CD4-positive, alpha-beta T cell treated with Interleukin-6 at 100 ng/mL for 8 hours (primary cell): ENCODE measurements around the gene PDLIM7.

Experiments used
- DNase-seq: peaks from one replicate; pipeline ENCODE4 v3.0.0-alpha.2; 2020; ENCODE audit warnings: mixed read lengths, low spot score

The PDLIM7 gene

DNA sequence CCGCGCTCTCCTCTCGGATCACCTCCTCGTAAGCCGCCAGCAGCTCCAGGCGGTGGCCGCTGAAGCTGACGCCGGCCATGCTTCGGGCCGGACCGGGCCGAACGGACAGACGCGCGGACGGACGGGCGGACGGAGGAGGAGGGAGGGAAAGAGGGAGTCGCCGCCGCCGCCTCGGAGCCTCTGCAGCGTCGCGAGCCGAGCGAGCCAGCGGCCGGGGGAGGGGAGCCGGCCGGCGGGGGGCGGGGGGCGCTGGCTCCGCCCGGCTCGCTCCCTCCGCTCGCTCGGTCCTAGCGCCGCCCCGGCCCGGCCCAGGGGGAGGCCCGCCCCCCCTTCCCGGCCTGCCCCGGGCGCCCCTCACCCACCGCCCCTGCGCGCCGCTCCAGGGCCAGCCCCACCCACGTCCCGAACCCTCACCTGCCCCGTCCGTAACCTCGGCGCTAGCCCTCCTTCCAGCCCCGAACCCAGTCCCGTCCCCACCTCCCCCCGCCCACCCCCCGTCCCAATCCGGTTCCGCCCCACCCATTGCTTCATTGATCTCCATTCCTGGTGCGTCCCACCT is 23.9 kb downstream of the PDLIM7 start, which contains the start of gene DBN1:
Gene DBN1, minus strand, starts transcription at position 192 of the 559 bp plus-strand sequence. Its CDS starts 113 bp downstream, at position 79.
- DNase-seq: no peak

DNA sequence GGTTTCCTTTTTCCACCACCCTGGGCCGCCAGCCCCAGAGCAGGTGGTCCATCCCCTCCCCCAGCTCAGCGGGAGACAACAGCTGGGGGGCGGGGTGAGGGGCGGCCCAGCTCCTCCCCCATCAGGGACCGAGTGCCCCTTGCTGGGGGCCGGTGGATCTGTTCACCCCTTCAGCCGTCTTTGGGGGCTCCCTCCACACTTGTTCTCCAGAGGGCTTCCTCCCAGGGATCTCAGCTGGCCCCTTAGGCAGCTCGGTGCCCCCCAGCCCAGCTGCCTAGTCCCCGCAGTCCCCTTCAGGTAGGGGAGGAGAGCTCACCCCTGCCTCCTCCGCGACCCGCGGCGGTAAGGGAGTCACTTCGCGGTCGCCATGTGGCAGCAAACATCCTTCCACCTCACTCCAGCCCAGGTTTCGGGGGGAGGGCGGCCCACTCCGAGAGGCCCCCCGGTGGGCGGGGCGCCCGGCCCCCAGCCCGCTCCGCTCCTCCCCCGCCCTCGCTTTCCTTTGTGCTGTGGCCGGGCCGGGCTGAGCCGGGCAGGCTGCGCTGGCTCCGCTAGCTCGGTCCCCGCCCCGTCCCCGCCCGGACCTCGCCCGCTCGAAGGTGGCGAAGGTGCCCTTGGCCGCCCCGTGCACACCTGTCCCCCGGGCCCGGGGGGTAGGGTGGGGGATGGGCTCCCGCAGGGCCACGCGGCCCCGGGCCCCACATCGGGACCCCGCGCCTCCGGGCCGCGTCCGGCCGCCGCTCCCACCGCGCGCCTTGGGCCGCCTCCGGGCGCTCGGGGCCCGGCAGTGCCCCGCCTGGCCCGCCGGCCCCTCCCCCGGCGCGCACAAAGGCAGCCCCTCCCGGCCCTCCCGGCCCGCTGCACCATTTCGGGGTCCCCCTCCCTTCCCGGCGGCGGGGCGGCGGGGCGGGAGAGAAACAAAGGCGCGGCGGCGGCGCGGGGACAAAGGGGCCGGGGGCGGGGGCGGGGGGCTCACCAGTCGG is 24.7 kb downstream of the PDLIM7 start:
- DNase-seq: peak; percentile 31

DNA sequence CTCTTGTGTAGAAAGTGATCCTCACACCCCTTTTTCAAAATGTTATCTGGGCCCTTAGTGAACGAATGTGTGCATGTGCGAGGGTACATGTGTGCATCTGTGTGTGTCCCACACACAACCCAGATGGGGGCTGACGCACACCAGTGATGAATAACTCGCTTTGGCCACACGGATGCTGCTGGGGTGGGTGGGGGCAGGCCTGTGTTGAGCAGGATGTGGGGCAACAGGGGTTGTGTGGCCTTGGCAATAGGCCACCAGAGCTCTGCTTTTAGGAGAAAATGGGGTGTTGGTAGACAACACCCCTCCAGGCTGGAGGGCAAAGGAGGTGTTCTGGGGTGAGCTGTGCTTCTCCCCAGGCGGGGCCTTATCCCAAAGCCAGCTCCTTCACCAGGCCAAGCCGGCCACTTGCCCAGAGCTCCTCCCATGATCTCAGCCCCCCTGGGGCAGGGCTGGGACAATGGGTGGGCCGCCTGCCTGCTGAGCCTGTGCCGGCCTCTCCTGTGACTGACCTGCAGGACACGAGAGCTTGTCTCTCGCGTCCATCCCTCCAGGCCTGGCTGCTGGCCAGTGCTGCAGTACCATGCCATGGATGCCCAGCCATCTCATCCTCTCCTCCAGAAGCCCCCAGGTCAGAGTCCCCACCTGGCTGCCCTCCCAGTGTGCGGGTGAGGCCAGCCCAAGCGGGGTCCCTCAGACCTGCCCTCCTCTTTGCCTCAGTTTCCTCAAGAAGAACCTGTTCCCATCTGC is 25.6 kb downstream of the PDLIM7 start:
- no peak for DNase-seq

DNA sequence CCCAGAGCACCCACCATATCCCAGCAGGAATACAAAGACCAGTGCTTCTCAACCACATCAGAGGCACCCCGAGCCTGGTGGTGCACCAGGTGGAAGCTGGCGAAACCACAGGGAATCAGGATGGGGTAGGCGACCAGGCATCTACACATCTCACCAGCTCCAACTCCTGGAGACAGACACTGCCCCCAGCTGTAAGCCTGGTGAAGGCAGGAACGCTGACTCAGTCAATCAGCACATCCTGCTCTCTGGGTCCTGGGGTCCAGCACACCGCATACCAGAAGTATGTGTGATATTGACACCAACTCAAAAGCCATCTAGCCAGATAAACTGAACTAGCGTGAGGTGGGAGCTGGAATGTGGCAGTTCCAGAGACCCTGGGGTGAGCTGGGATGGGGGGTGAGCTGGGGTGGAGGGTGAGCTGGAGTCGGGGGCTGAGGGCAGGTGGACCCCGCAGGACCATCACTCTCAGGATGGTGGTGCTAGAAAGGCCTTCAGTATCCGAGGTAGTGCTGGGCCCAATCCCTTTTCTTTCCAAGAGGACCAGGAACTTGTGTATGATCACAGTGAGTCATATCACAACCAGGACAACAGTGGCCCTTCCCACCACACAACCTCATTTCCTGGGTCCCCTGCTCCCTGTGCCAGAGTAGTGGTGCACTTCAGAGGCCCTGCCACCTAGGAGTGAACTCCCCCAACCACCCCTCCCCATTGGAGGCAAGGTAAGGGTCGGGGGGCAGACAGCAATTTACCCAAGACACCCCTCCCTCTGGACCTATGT is 26.5 kb downstream of the PDLIM7 start:
- DNase-seq: no peak

DNA sequence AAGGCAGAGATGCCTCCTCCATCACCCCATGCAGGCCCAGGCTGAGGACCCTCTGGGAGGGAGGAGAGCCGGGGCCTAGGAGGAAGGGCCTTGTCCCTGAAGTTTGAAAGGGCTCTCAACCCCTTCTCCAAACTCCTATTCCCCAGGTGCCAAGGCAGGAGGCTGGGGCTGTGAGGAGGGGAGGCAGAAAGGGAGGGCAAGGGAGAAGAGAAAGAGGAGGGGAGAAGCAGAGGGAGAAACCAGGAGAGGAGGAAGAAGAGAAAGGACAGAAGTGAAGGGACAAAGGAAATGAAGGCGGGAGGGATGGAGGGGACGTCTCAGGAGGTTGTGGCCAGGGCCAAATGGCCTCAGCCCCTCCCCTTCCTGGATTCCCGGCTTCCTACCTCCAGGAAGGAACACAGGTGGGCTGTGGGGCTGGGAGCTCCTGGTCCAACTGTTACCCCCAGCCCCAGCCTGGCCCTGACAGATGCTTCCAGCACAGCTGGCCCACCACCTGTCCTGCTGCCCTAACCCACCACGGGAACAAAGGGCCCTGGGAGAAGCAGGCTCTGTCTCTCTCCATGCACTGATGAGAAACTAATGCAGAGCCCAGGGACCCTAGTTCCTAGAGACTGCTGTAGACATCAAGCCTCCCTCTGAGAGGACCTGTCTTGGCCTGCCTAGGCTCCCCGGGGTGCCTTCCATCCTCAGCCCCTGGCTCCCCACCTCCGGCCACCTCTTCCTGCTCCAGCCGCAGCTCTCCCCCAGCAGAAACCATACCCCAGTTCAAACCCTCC is 27.5 kb downstream of the PDLIM7 start:
- DNase-seq: no peak

DNA sequence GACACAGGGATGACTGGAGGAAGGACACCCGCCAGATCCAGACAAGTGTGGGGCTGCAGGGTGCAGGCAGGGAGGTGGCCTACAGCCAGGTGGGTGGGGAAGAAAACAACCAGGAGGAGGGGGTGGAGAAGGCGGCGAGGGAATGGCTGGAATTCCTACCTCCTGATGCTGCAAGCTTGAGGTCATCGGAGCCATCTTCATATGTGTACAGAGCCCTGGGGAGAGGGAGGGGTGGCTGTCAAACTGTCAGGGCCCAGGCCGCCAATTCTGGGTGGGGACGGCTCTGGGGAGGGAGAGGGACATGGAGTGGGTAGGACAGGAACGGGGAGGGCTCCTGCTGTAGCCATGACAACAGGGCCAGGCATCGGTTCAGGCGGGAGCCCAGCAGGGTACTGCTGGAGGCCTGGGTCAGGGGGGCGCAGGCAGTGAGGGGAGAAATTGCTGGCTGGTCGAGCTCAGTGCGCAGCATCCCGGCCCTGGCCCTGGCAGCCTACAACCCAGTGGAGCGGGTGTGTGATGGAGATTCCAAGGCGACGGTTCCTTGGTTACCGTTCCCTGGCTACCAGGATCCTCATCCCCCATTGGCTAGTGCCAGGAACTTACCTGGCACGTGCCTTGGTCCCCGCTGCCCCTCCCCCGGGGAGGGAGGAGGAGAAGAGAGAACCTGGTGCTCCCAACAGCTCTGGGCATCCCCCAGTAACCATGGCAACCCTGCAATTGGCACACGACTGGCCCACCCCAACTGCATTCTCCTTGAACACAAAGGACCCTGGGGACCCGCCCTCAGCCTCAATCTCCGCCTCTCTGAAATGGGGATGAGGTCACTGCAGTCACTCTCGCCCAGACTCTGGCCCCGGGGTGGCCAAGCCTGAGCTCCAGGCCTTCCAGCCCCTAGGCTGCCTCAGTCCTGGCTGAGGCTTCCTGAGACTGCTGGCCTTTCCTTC is 28.4 kb downstream of the PDLIM7 start:
- DNase-seq: no peak

DNA sequence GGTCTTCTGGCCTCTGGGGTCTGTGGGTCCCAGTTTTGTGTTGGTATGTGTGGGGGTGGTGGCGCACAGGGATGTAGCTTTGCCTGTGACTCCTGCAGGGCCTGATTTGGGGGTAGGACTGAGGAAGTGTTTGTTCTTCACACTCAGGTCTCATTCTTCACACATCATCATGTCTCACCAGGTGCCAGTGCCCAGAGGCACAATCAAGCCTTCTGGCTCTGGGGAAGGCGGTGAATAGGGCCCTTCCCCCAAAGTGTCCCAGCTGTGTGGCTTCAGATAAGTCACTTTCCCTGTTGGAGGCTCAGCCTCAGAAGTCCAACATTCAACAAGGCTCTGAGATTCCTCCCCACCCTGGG is 29.1 kb downstream of the PDLIM7 start:
- DNase-seq: no peak

DNA sequence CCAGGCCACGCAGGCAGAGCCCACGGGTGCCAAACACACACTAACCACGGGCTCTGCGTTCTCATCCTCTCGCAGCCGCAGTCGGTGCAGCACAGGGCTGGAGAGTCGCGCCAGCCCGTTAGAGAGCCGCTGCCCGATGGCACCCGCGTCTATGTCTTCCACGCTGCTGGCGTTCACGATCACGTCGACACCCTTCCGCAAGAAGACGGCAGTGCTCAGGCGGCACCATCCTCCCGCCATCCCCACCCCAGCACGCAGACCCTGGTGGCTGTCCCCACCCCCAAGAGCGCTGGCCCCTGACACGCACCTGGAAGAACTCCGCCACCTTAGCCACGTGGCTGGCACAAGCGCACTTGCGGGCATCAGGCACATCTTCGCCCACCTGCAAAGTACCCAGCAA is 30.0 kb downstream of the PDLIM7 start:
- DNase-seq: no peak

DNA sequence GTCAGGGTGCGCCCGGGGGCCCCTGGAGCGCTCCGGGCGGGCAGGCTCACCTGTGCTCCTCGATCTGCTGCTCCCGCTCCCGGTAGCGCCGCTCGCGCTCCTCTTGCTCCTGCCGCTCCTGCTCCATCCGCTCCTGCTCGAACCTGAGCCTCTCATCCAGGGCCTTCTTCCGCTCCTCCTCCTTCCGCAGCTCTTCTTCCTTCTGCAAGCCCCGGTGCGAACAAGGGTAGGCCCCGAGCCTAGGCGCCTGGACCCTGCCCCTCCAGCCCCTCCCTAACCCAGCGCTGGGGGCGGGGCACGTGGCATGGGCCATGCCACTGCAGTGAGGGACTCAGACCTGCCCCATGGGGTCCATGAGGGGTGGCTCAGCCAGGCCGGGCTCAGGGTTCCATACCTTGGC is 30.5 kb downstream of the PDLIM7 start:
- no peak for DNase-seq

DNA sequence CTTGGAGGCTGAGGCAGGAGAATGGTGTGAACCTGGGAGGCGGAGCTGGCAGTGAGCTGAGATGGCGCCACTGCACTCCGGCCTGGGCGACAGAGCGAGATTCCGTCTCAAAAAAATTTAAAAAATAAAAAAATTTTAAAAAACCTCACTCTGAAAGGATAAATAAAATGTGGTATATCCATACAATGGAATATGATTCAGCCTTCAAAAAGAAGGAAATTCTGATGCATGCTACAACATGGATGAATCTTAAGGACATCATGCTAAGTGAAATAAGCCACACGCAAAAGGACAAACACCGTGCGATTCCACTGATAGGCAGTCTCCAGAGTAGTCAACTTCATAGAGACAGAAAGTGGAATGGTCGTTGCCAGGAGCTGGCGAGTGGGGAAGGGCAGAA is 32.4 kb downstream of the PDLIM7 start:
- no peak for DNase-seq

DNA sequence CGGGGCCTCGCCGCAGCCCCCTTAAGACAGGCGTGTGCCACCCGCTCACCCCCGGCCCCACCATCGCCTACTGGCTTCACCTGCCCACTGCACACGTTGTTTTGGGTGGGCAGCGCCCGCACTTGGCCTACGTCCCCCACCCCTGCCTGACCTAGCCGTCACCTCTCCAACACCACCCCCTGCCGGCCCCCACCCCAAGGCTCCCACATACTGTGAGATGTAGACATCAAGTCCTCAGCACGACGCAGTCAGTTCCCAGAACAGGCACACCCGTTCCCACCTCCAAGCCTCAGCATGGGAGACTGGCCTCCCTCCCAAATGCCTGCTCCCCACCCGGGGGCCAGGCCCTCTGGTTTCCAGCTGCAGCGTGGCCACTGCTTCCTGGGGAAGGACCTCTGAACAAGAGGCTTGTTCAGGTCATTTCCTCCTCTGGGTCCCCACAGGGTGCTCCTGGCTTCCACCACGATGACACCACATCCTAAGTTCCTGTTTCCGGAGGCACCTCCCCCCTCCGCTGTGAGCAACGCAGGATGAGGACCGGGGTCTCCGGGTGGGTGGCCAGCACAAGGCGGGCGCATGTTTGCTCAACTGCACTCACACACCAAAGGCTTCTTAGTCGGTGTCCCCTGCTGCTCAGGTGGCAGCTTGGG is 35.3 kb downstream of the PDLIM7 start:
- no peak for DNase-seq

DNA sequence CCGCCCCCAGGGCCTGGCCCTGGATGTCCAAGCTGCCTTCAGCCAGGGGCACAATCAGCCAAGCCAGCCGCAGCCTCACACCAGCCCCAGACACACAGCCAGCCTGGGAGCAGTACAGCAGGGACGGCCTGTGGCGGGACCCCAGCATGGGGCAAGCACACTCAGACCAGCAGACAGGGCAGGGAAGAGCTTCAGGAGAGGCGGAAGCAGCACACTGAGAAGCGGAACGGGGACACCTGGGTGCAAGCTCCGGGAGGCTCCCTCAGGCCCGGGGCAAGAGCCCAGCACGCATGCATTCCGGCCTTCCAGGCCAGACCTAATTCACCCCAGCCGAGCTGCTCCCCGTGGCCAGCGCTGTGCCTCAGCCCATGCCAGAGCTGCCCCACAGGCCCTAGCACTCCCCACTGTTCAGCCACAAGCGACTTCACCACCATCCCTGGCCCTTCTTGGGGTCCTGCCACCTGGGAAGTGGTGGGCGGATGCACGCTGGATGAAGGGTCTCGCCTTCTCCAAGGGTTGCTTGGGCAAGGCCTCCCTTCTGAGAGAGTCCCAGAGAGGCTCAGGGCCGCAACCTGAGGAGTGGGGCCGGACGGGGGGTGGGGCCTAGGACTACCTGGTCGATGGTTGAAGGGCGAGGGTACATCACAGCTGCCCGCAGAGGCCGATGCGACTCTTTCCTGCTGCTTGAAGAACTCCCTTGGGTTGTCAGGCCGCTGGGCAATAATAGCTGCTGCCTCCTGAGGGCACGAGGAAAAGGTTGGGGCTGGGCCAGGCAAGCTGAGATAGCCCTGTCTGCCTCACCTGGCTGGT is 37.4 kb downstream of the PDLIM7 start:
- DNase-seq: no peak

DNA sequence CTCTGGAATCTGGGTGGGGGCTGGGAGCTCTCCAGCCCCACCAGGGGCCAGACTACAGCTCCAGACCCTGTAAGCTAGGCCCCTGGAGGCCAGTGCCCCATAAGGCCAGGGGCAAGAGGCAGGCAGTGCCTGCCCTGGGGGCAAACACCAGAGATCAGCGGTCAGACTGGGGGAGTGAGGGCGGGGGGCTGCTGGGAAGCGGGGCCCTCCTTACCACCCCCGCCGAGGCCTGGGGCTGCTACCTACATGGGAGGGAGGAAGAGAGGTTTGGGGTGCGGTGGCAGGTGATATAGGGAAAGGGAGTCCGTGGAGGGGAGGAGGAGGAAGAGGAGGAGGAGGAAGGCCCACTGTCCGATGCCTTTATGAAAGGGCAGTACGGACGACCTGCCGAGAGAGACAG is 38.0 kb downstream of the PDLIM7 start:
- no peak for DNase-seq

DNA sequence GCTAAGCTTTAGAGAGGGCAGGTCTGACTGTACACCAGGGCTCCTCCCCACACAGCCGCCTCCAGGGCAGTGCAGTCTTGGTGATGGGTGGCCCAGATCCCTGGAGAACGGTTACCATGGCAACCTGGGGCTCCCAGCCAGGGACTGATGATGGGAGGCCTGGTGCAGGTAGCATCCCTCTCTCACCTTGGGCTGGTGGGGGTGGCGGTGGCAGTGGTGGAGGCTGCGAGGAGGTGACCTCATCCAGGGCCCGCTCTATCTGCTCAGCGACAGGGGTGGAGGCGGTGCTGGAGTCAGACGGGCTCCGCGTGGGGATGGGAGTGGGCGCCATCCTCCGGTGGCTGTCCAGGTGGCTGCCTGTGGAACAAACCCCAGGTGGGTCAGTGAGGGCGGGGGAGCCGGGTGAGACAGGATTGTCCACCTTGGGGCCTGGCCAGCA is 38.5 kb downstream of the PDLIM7 start:
- no peak for DNase-seq

DNA sequence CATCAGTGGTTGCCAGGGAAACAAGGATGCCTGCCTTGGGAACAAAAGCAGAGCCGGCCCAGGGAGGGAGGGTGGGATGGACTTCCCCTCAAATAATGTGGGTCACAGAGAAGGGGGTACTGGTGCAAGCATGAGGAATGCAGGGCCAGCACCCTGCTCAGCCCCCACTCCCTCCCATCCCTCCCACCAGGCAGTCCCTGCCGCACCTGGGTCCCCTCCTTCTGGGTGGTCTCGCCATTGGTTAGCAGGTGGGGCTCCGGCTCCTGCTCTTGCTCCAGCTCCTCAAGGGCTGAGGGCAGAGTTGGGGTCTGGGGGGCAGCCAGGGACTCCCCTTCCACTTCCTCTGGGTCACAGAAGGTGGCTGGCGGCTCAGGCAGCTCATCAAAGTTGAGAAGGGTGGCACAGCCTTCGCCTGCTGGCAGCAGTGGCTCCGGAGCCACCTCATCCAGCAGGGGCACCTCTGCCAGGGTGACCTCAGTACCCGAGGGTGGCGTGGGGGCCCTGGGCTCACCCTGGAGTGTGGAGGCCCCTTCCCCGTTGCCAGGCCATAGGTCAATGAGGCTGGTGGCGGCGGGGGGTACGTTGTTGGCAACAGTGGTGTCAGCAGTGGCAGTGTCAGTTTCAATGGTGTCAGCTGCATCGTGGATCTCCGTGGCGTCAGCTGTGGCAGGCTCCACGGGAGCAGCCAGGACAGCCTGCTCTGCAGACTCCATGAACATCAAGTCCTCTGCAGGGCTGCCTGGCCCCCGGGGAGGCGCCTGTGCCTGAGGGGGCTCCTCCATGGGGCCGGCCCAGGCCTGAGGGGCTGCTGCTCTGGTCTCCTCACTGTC is 39.3 kb downstream of the PDLIM7 start:
- DNase-seq: no peak

DNA sequence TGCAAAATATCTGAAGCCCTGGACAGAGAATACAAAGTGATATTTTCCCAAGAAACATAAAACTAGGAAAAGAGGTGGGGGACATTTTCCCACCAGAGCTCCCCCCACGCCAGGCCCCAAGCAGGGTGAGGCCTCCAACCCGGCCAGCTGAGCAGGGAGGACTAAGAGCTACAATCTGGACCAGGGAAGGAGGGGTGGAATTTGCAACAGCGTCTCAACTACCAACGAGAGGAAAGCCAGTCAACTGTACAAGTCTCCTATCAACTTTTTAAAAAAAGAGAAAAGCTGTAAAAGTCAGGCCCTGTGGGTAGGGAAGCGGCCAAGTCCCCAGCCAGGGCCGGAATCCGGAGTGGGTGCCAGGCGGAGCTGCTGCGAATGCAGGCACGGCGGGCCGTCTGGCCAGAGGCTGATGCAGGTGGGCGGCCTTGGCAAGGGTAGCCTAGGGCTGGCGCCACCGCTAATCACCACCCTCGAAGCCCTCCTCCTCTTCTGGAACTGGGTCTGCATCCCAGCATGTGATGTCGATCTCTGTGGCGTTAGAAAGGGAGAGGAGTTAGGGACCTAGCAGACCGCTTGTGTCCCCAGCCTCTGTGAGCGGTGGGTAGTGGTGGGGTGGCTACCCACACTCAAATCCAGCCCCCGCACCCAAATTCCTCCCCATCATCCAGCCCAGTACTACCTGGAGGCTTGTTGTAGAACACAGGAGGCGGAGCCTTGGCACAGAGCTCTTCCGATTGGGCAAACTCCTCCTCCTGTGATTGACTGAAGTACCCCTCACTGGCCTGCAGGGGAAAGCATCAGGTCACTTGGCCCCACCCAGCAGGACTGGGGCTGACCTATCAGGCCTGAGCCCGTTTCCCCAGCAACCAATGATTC is 40.2 kb downstream of the PDLIM7 start:
- no peak for DNase-seq

DNA sequence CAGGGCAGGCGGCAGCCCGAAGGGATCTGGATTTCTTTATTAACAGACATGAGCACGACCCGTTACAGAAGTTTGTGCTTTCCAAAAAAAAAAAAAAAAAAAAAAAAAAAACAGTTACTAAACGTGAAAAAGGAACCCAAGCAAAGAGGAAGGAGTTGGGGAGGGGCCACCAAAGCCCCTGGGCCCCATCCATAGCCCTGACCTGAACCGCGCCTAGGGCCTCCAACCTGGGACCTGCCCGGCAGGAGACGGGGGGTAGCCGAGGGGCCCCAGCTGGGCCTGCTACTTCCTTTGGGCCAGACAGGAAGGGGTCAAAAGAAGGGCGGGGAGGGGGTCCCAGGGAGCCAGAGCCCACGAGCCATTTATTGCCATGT is 40.8 kb downstream of the PDLIM7 start:
- DNase-seq: no peak
